RWPE1 (cell line): ENCODE measurements around the gene FBXW4.

Experiments
- CTCF ChIA-PET: fragments of 350-600 bp; sonication (Branson Sonifier 250); formaldehyde crosslinking; extraction: SDS; loops from one replicate; lab custom pipeline; 2021; lab: Yijun Ruan, JAX
- POLR2A ChIA-PET: fragments of 400-600 bp; formaldehyde crosslinking; extraction: SDS; loops from one replicate; lab custom pipeline; 2020; ENCODE audit warnings: antibody characterized with exemption; ENCODE audit not compliant: low non-redundant PET; lab: Yijun Ruan, JAX
- DNase-seq: peaks from one replicate; pipeline ENCODE4 v3.0.0; 2012; ENCODE audit warnings: low spot score
- H3K27ac ChIP-seq: fragments of 450-650 bp; 2 replicates; pipeline ENCODE4 v1.5.1; 2017
- TF ChIP-seq, protein P1 (sequence below): fragments of 450-650 bp; conservative IDR thresholded peaks from 2 replicates; pipeline ENCODE4 v1.5.1; 2017; ENCODE audit warnings: low read depth, mild to moderate bottlenecking

The FBXW4 gene

DNA sequence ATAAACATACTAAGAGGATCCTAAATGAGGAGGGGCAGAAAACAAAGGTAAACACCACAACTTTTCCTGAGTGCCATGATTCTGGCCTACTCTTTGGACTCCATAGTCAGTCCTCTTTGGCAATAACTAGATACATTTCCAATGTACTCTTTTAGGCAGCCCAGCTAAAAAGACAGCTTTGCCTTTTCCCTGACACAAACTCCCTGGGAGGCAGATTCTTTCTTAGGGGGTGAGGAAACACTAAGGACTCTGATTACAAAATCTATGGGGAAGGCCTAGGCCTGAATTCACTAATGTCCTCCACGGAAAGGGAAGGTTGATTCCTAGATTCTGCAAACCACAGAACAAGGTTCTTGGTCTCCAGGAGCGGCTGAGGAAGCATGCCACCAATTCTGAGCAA lies 25.8 kb downstream of the FBXW4 start:
- no peak overlapping the region for H3K27ac ChIP-seq
- POLR2A ChIA-PET = no interaction called here
- no peak for DNase-seq
- CTCF ChIA-PET = no interaction called here
- TF ChIP-seq, protein P1, sequence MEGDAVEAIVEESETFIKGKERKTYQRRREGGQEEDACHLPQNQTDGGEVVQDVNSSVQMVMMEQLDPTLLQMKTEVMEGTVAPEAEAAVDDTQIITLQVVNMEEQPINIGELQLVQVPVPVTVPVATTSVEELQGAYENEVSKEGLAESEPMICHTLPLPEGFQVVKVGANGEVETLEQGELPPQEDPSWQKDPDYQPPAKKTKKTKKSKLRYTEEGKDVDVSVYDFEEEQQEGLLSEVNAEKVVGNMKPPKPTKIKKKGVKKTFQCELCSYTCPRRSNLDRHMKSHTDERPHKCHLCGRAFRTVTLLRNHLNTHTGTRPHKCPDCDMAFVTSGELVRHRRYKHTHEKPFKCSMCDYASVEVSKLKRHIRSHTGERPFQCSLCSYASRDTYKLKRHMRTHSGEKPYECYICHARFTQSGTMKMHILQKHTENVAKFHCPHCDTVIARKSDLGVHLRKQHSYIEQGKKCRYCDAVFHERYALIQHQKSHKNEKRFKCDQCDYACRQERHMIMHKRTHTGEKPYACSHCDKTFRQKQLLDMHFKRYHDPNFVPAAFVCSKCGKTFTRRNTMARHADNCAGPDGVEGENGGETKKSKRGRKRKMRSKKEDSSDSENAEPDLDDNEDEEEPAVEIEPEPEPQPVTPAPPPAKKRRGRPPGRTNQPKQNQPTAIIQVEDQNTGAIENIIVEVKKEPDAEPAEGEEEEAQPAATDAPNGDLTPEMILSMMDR = no peak

DNA sequence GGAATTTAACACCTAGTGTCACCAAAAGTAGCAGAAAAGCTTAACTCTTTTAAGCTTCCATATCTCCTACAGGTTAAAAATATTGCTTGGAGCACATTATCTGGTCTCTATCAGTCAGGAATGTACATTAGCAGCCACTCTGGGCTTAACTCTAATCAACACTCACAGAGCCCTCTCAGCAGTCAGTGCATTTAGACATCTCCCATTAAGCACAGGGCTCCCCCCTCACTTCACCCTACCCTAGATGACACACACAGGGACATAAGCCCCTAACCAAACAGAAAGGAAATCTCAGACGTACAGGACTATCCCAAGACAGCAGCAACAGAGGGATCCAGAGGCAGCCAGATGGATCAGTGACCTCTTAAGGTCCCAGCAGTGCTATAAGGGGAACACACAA lies 26.4 kb downstream of the FBXW4 start:
- ChIA-PET POLR2A (no interaction called here), CTCF (interaction anchor here (0.7 kb wide), 1 partner anchor 22 kb away, joined by 4 read pairs; no protein-coding TSS in a partner anchor)
- TF ChIP-seq, protein P1 = no peak
- H3K27ac ChIP-seq = no peak overlapping the region
- DNase-seq = no peak

DNA sequence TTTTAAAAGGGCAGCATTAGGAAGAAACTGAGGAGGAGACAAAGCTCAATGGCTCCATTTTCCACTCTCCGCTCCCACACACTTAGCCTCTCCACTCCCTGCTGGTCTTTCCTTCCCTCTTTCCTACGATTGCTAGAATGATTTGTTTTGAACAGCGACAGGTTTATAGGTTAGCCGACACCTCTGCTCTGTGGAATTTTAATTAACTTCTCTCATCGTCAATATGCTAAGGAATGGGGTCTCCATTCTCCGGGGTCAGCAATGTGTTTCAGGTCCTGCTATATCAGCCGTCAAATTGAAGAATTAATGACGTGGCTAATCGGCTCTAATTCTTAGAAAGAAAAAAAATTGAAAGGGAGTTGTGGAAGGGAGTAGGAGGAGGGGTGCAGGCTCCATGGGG lies 28.9 kb downstream of the FBXW4 start:
- CTCF ChIA-PET = interaction anchor here (0.6 kb wide), 1 partner anchor 115 kb away, joined by 4 read pairs; no protein-coding TSS in a partner anchor
- POLR2A ChIA-PET = no interaction called here
- no peak overlapping the region for H3K27ac ChIP-seq
- DNase-seq = no peak
- TF ChIP-seq, protein P1 = no peak

DNA sequence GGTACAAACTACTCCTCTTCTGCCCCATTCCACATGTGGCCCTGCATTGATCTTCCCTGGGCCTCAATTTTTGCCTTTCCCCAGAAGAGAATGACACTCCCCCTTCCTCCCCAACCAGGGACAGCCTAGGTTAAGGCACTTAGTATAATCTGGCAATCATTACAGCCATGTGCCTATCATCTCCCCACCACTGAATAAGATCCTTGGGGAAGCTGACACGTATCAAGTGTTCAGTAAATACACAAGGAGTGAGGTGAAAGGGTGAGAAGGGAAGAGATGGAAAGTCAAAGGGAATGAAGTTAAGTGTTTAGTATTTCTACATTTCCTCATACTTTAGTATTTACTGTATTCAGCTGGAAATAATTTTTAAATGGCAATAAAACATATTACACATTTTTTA lies 31.9 kb downstream of the FBXW4 start:
- ChIA-PET CTCF (interaction anchor here (0.7 kb wide), 1 partner anchor 879 kb away, joined by 5 read pairs; no protein-coding TSS in a partner anchor), POLR2A (no interaction called here)

DNA sequence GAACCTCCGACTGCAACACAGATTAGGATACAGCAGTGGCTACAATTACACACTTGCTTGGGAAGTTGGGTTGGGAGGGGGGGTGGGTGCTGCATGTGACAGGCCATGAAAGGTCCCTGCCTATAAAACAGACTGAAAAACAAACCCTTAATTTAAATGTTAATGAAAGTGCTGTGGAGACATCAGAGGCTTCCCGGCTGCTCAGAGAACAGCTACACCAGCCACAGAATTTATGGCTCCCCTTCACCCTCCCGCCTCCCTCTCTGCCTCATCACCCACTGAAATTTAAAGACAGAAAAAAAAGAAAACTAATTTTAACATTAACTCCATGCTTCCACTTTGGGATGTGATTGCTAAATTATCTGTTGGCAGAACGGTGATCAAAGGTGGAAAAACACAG lies 34.7 kb downstream of the FBXW4 start:
- no peak overlapping the region for H3K27ac ChIP-seq
- DNase-seq = no peak
- TF ChIP-seq, protein P1 = no peak
- ChIA-PET POLR2A (no interaction called here), CTCF (interaction anchor here (0.5 kb wide), 1 partner anchor 9 kb away, joined by 4 read pairs; no protein-coding TSS in a partner anchor)

More for the DNA sequence above, 31.9 kb downstream of the FBXW4 start:
- no peak overlapping the region for H3K27ac ChIP-seq
- no peak for DNase-seq
- TF ChIP-seq, protein P1 = no peak

DNA sequence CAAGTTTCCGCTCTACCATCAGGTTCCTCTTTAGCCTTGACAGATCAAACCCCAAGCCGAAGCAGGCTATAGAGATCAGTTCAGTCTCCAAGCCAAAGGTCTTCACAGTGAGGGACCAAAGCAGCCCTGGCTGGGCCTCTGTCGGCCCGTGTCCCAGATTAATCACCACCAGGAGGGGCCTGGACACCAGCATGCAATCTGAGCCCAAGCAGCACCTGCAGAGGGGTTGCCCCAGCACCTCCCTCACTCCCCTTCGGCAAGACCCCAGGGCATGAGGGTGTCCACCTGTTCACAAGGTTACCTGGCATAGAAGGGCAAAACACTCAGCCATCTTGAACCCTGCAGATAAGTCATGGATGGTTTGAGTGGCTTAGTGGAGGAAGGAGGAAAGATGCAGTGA lies 36.0 kb downstream of the FBXW4 start:
- TF ChIP-seq, protein P1 = no peak
- ChIA-PET CTCF (no interaction called here), POLR2A (no interaction called here)
- no peak overlapping the region for H3K27ac ChIP-seq
- DNase-seq = no peak
